Endothelial cell of umbilical vein (primary cell): ENCODE results near the gene PER3. TPM values are rescaled to one million over a fixed set of nuclear protein-coding genes. Genes with fewer than 3 reads are reported as not detected.

ENCODE experiments used
- BruUV-seq: library from RNA; stranded (reverse); fragments of 400-500 nt; replicated peaks from 2 replicates; lab custom pipeline; 2021; lab: Mats Ljungman, UMichigan
- CTCF ChIA-PET: fragments of 300-600, 350-600 bp; sonication (Branson Sonifier 250); formaldehyde crosslinking; loops from one replicate; lab custom pipeline; 2021; ENCODE audit warnings: antibody characterized with exemption, inconsistent platforms; lab: Charles Lee
- POLR2A ChIA-PET: fragments of 300-600, 350-600 bp; sonication (Branson Sonifier 250); formaldehyde crosslinking; loops from one replicate; lab custom pipeline; 2021; ENCODE audit warnings: antibody characterized with exemption, inconsistent platforms; lab: Charles Lee
- DNase-seq: peaks from one replicate; pipeline ENCODE4 v3.0.0-alpha.2; 2011; ENCODE audit warnings: low read depth, low spot score
- FAIRE-seq: peaks from 2 replicates; lab custom pipeline; 2011; peaks lifted over from hg19 to GRCh38; lab: Jason Lieb, UNC
- H2AFZ ChIP-seq: 2 replicates; pipeline ENCODE4 v1.6.0; 2012; ENCODE audit warnings: low read depth, low read length, control low read depth, inconsistent platforms
- H3K27ac ChIP-seq: 2 replicates; pipeline ENCODE4 v1.5.1; 2011; ENCODE audit warnings: low read depth, mild to moderate bottlenecking, control low read depth, low read length, moderate library complexity; ENCODE audit not compliant: insufficient read depth
- H3K27me3 ChIP-seq, 2 experiments: 2 replicates each; pipeline versions ENCODE4 v1.6.0 to v1.6.1; 2011; ENCODE audit warnings: low read length in 2 of 2, mixed read lengths in 1 of 2; ENCODE audit not compliant: control insufficient read depth in 2 of 2, insufficient read depth in 2 of 2
- H3K36me3 ChIP-seq, 2 experiments: 2 replicates in 1 of 2; 3 replicates in 1 of 2; pipeline ENCODE4 v1.5.1; 2011; ENCODE audit warnings: low read length in 2 of 2, mild to moderate bottlenecking in 1 of 2, moderate library complexity in 1 of 2; ENCODE audit not compliant: control insufficient read depth in 2 of 2, insufficient read depth in 2 of 2; ENCODE audit errors: extremely low read depth in 1 of 2
- H3K4me1 ChIP-seq: 3 replicates; pipeline ENCODE4 v1.5.1; 2011; ENCODE audit warnings: mild to moderate bottlenecking, low read length; ENCODE audit not compliant: control insufficient read depth, insufficient read depth; ENCODE audit errors: extremely low read depth
- H3K4me2 ChIP-seq: 2 replicates; pipeline ENCODE4 v1.6.1; 2011; ENCODE audit warnings: low read length, control low read depth, mixed read lengths; ENCODE audit not compliant: insufficient read depth
- H3K4me3 ChIP-seq, 3 experiments: fragments of 200-600 bp in 1 of 3; sonication (generic), shearing (Covaris generic) in 1 of 3; replicated peaks in 1 of 3; 2 replicates each; pipeline ENCODE4 v1.5.1; 2011 to 2016; ENCODE audit warnings: control low read depth in 3 of 3, low read length in 3 of 3, mild to moderate bottlenecking in 2 of 3, inconsistent platforms in 1 of 3, low read depth in 1 of 3, moderate library complexity in 1 of 3; ENCODE audit not compliant: insufficient read depth in 1 of 3
- H3K79me2 ChIP-seq: 2 replicates; pipeline ENCODE4 v1.6.0; 2012; ENCODE audit warnings: low read length, inconsistent platforms; ENCODE audit not compliant: control insufficient read depth, insufficient read depth
- H3K9ac ChIP-seq: replicated peaks from 2 replicates; pipeline ENCODE3; 2011; ENCODE audit warnings: low read length, control low read depth; ENCODE audit not compliant: insufficient read depth; ENCODE audit errors: extremely low read depth
- H3K9me1 ChIP-seq: replicated peaks from 3 replicates; pipeline ENCODE4 v1.6.0; 2011; ENCODE audit warnings: mild to moderate bottlenecking, low read length; ENCODE audit not compliant: control insufficient read depth, insufficient read depth; ENCODE audit errors: extremely low read depth
- H3K9me3 ChIP-seq: replicated peaks from 2 replicates; pipeline ENCODE4 v1.5.1; 2012; ENCODE audit warnings: low read length, inconsistent platforms; ENCODE audit not compliant: control insufficient read depth, insufficient read depth
- H4K20me1 ChIP-seq: replicated peaks from 2 replicates; pipeline ENCODE3; 2011; ENCODE audit warnings: mild to moderate bottlenecking, low read length; ENCODE audit not compliant: control insufficient read depth, insufficient read depth; ENCODE audit errors: extremely low read depth
- CTCF ChIP-seq, 2 donors: IDR thresholded peaks; 1 replicate in 1 of 2; 2 replicates in 1 of 2; pipeline ENCODE4 v1.5.1; 2011; ENCODE audit warnings: low read length in 2 of 2, mild to moderate bottlenecking in 2 of 2, moderate library complexity in 2 of 2, control low read depth in 1 of 2, inconsistent platforms in 1 of 2, low read depth in 1 of 2; ENCODE audit not compliant: insufficient read depth in 1 of 2; ENCODE audit errors: extremely low read depth in 1 of 2
- EZH2 ChIP-seq: IDR thresholded peaks from 2 replicates; pipeline ENCODE4 v1.6.1; 2012; ENCODE audit warnings: borderline replicate concordance, low read depth, mild to moderate bottlenecking, moderate library complexity, low read length, inconsistent platforms; ENCODE audit not compliant: severe bottlenecking
- FOS ChIP-seq: IDR thresholded peaks from 2 replicates; pipeline ENCODE4 v1.6.1; 2011; ENCODE audit warnings: mild to moderate bottlenecking, low read length, moderate library complexity, borderline replicate concordance; ENCODE audit not compliant: insufficient read depth
- GATA2 ChIP-seq: IDR thresholded peaks from 2 replicates; pipeline ENCODE4 v1.7.0; 2011; ENCODE audit warnings: low read depth, mild to moderate bottlenecking, moderate library complexity, mixed read lengths, low read length; ENCODE audit not compliant: insufficient read length, insufficient read depth
- MAX ChIP-seq: IDR thresholded peaks from 2 replicates; pipeline ENCODE4 v1.6.1; 2011; ENCODE audit not compliant: insufficient read depth, insufficient read length
- MYC ChIP-seq: IDR thresholded peaks from one replicate; pipeline ENCODE4 v1.6.1; 2011; ENCODE audit warnings: mild to moderate bottlenecking, low read depth, low read length
- POLR2A ChIP-seq: IDR thresholded peaks from 2 replicates; pipeline ENCODE4 v1.6.1; 2012; ENCODE audit warnings: low read depth, mild to moderate bottlenecking, control low read depth, low read length
- POLR2AphosphoS5 ChIP-seq: IDR thresholded peaks from 2 replicates; pipeline ENCODE4 v1.6.1; 2012; ENCODE audit warnings: low read depth, mild to moderate bottlenecking, control low read depth, low read length, moderate library complexity; ENCODE audit not compliant: insufficient read depth
- dilution Hi-C: fragments of 300-500 bp; cut with MboI; formaldehyde crosslinking; loops from one replicate; pipeline ENCODE4 v1.15.0; 2019; ENCODE audit warnings: low sequenced_read_pairs; ENCODE audit not compliant: extremely low pct_ligation_motif_present
- intact Hi-C: fragments of 100-400 bp; cut with micrococcal nuclease; formaldehyde crosslinking; loops from one replicate; pipeline ENCODE4 v1.10.0; 2022
- polyA plus RNA-seq, 4 experiments: library from polyadenylated mRNA; depleted of rRNA in 3 of 4; stranded (reverse) in 3 of 4; unstranded in 1 of 4; fragments of >200 nt; gene quantifications; 2 replicates each; pipeline versions ENCODE4 v1.2.1 to v1.2.3, GENCODE V29; 2011 to 2012; ENCODE audit warnings: missing spikeins in 1 of 4
- total RNA-seq: library from RNA; stranded (reverse); gene quantifications from 2 replicates; pipeline ENCODE4 v1.2.3, GENCODE V29; 2021

The PER3 gene
- total and polyA plus RNA-seq, 2 donors (not counting 3 experiments of a cell fraction or from before 2014, with no cell fraction given) = 2.5 to 2.6 TPM

- Histone ChIP-seq H3K4me3 (no peak overlapping the region), H3K36me3 (peaks cover 8 to 11% of the 10 kb centered on the region in 2 experiments), H3K4me2 (no peak overlapping the region), H3K79me2 (no peaks in the 10 kb centered on the region), H3K9me1 (no peaks in the 10 kb centered on the region), H3K4me1 (peaks cover 6% of the 10 kb centered on the region), H3K9ac (no peak overlapping the region), H3K27me3 (no peaks in the 10 kb centered on the region), H3K27ac (no peak overlapping the region), H3K9me3 (no peaks in the 10 kb centered on the region), H4K20me1 (no peaks in the 10 kb centered on the region), H2AFZ (no peak overlapping the region)
- DNase-seq (no peak), FAIRE-seq (no peak)
- no TSS peak for BruUV-seq
- TF ChIP-seq EZH2 = no peak
- no peak for TF ChIP-seq GATA2
- dilution Hi-C loops (no loop called here), intact Hi-C loops (loop anchor here (5.0 kb wide), 1 partner anchor 181 kb away; the partner anchor contains the start of gene PARK7)
- ChIA-PET CTCF (interaction anchor here (0.5 to 1.6 kb wide), 2 partner anchors 114 to 999 kb away, joined by 3 to 5 read pairs; no protein-coding TSS in a partner anchor), POLR2A (no interaction called here)
These were observed 2.6 kb upstream of the PER3 start for GRCh38 chr1:7781501-7781900.

- no TSS peak for BruUV-seq
- H3K27ac ChIP-seq = no peak overlapping the region
- peaks cover 8 to 10% of the 10 kb centered on the region in 2 experiments for H3K36me3 ChIP-seq
- no peak overlapping the region for H3K4me2 ChIP-seq
- intact Hi-C loops = loop anchor here (5.0 kb wide), 1 partner anchor 180 kb away; the partner anchor contains the start of gene PARK7
- no peak overlapping the region for H3K9ac ChIP-seq
- H3K9me3 ChIP-seq = no peaks in the 10 kb centered on the region
- no peak overlapping the region for H2AFZ ChIP-seq
- no peak overlapping the region for H3K4me3 ChIP-seq
- H3K27me3 ChIP-seq = no peaks in the 10 kb centered on the region
- TF ChIP-seq POLR2A (no peak), POLR2AphosphoS5 (no peak), FOS (no peak), MYC (no peak), CTCF (IDR thresholded peaks at IDR 0.05; ENCODE audit: extremely low read depth in 1 of 2, insufficient read depth in 1 of 2, low read depth in 1 of 2, low read length in 2 of 2) (no peak), EZH2 (no peak), GATA2 (no peak), MAX (no peak)
- dilution Hi-C loops = no loop called here
- no peaks in the 10 kb centered on the region for H4K20me1 ChIP-seq
- H3K79me2 ChIP-seq = no peaks in the 10 kb centered on the region
- FAIRE-seq = no peak
- CTCF ChIA-PET = interaction anchor here (0.5 to 1.6 kb wide), 2 partner anchors 114 to 999 kb away, joined by 3 to 5 read pairs; no protein-coding TSS in a partner anchor
- H3K4me1 ChIP-seq = peaks cover 6% of the 10 kb centered on the region
- no peaks in the 10 kb centered on the region for H3K9me1 ChIP-seq
- no peak for DNase-seq
- POLR2A ChIA-PET = no interaction called here
These were observed 2.1 kb upstream of the PER3 start for GRCh38 chr1:7781923-7782495.
